GM12892 (cell line): ENCODE data around the gene CTTN.
"Not testable (repeated sequence)": the region's sequence is repeated elsewhere in the genome, so short reads cannot be mapped to it uniquely, and the experiment has no call there.

Experiments
- DNase-seq: peaks from one replicate; pipeline ENCODE4 v3.0.0; 2011; ENCODE audit not compliant: insufficient read length
- FAIRE-seq: peaks from 2 replicates; lab custom pipeline; 2011; peaks lifted over from hg19 to GRCh38; lab: Jason Lieb, UNC
- POLR2A ChIP-seq: IDR thresholded peaks from 2 replicates; pipeline ENCODE4 v1.6.1; 2011; ENCODE audit warnings: low read depth, low read length, control low read depth
- POLR2AphosphoS5 ChIP-seq: IDR thresholded peaks from 2 replicates; pipeline ENCODE4 v1.6.1; 2011; ENCODE audit warnings: low read depth, low read length, control low read depth
- TAF1 ChIP-seq: IDR thresholded peaks from 2 replicates; pipeline ENCODE4 v1.6.1; 2011; ENCODE audit warnings: low read depth, mild to moderate bottlenecking, control low read depth, low read length, borderline replicate concordance

CTTN gene

DNA sequence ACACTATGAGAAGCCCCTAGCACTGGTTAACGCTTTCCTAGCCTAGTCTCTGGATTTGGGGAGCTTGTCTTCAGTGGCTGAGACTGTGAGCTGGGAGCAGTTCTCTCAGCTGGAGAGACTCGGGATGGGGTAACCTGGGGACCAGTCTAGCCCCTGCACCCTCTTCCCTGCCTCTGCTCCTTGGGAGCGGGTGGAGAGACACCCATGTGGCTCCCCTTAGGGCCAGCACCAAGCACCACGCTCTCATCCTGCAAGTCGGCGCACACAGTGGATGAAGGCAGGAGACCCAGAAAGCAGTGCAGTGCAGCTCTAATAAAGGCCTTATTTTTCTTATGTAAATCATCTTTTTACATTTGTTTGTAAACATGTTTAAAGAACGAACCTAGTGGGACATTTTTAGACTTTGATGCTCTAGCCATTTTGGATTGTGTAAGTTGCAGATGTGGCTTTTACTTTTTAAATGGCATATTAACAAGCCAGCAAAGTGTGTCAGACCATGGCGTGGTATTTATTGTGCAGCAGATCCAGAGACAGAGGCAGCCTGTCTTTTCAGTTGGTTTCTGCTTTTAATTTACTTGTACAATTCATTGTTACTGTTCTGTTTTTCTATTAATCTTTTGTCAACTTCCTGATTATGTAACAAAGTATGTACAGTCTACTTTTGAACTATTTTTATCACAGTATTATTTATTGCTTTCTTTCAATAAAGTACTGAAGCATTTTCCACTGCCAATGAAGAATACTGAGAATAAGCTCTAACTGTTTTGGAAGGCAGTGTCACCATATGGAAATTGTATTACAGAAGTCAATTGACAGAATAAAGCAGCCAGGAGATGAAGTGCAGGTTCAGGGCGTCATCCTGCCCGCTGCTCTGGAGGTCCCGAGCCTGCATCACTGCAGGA lies 14.4 kb upstream of the CTTN start:
- FAIRE-seq = no peak
- TF ChIP-seq TAF1 = no peak
- no peak for TF ChIP-seq POLR2AphosphoS5
- DNase-seq = no peak

DNA sequence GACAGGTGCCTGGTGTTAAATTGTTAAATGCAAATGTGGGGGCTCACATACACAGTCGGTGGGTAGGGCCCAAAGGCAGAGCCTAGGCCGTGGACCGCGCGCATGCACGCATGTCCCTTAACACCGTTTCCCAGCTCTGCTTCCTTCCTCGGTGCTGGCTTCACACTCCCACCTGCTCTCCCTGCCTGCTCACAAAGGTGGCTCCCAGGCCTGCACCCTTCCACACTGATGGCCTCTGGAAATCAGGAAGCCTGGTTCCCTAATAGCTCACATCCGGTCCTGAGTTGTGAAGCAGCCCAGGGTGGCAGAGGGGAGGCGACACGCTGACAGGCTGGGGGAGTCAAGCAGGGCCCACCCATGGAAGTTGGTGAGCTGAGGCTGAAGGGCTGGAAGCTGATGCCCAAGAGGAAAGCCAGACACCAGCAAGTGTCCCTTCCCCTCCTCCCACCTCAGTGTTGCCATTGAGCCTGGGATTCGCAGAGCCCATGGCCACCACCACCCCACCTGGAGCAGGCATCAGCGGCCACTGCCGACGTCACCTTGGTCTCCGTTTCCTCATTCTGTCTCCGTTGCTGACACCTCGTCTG lies 13.7 kb upstream of the CTTN start:
- FAIRE-seq (no peak), DNase-seq (no peak)

DNA sequence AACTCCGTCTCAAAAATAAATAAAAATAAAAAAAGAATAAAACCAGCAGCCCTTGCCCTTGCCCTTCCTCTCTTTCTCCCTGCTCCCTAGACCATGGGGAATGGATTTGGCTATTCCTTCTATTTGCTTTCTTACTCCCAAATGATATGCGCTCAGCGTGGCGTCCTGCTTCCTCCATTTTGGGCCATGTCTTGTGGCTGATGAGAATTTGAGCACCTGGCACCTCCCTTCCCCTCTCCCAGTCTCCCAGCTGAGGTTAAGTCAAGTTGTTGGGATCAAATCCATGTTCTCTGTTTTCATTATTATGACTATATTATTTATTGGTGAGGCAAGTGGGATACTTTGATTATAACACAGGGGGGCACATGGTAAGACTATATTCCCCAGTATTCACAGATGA lies 10.8 kb upstream of the CTTN start:
- TF ChIP-seq POLR2AphosphoS5 (no peak), POLR2A (no peak), TAF1 (no peak)
- DNase-seq (no peak), FAIRE-seq (no peak)

More for the DNA sequence above, 13.7 kb upstream of the CTTN start:
- TF ChIP-seq POLR2A = no peak

DNA sequence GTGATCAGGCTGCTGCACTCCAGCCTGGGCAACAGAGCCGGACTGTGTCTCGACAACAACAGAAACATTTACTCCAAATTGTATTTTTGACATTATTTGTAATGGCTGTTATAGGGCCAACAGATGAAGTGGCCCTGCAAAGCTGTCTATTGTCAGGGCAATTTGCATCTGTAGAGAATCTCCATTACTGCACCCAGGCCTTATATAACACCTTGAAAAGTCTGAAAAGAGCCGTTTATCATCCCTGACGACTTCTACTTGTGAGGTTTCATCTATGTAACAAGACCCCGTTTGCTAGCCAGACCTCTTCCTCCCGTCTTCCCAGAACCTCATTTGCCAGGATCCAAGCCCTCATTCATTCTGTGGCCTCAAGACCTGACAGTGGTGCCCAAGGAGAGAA lies 9.1 kb upstream of the CTTN start:
- FAIRE-seq = no peak
- TF ChIP-seq TAF1 (no peak), POLR2A (no peak), POLR2AphosphoS5 (no peak)
- DNase-seq = no peak

DNA sequence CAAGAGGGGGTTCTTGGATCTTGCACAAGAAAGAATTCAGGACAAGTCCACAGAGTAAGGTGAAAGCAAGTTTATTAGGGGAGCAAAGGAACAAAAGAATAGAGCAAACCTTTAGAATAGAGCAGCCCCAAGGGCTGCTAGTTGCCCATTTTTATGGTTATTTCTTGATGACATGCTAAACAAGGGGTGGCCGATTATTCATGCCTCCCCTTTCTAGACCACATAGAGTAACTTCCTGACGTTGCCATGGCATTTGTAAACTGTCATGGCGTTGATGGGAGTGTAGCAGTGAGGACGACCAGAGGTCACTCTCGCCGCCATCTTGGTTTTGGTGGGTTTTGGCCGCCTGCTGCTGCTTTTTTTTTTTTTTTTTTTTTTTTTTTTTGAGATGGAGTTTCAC lies 7.4 kb upstream of the CTTN start:
- not testable (repeated sequence) for FAIRE-seq

DNA sequence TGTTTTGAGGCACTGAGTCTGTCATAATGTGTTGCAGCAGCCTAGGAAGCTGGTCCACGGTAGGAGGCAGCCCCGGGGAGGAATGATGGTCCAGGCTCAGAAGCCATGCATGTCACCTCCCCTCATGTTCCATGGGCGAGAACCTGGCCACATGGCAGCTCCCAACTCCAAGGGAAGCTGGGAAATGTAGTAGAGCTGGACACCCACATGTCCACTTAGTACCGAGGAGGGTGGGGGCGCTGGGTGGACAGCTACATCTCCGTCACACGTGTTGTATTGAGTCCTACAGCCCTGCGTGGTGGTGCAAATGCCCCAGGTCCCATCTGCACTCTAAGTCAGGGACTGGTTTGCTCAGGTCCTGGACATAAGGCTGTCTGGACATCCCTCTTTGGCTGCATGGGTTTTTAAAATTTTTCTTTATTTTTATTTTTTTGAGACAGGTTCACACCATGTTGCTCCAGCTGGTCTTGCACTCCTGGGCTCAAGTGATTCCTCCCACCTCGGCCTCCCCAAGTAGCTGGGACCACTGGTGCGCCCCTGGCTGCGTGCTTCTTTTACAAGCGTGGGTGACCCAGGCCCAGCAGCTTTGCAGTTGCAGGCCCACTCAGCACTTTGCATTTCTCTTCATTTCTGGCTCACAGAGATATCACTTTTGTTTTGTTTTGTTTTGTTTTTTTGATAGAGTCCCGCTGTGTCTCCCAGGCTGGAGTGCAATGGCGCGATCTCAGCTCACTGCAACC lies 3.9 kb upstream of the CTTN start:
- FAIRE-seq = no peak
- TF ChIP-seq TAF1 = no peak
- TF ChIP-seq POLR2A = no peak
- TF ChIP-seq POLR2AphosphoS5 = no peak
- no peak for DNase-seq

More for the DNA sequence above, 7.4 kb upstream of the CTTN start:
- DNase-seq = not testable (repeated sequence)

DNA sequence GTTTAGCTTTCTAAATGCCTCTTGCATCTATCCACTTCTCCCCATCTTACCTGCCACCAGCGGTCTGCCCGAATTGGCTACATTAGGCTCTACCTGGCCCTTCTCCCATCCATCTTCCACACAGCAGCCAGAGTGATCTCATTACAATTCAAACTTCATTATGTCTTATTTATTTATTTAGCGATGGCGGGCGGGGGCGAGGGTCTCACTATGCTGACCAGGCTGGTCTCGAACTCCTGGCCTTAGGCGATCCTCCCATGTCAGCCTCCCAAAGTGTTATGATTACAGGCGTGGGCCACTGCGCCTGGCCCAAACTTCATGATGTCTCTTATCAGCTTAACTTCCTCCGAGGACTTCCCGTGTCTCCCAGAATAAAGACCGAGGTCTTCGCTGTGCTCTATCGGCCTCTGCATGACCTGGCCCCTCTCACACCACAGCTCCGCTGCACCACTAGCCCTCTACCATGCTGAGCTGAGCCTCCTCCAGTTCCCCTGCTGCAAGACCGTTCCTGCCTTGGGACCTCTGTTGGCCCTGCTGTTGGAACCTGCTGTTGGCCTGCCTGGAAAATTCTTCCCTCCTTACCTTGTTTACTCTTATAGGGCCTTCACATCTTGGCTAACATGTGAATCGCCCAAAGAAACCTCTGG lies 870 bp upstream of the CTTN start:
- DNase-seq = no peak
- no peak for TF ChIP-seq POLR2A
- FAIRE-seq = no peak

DNA sequence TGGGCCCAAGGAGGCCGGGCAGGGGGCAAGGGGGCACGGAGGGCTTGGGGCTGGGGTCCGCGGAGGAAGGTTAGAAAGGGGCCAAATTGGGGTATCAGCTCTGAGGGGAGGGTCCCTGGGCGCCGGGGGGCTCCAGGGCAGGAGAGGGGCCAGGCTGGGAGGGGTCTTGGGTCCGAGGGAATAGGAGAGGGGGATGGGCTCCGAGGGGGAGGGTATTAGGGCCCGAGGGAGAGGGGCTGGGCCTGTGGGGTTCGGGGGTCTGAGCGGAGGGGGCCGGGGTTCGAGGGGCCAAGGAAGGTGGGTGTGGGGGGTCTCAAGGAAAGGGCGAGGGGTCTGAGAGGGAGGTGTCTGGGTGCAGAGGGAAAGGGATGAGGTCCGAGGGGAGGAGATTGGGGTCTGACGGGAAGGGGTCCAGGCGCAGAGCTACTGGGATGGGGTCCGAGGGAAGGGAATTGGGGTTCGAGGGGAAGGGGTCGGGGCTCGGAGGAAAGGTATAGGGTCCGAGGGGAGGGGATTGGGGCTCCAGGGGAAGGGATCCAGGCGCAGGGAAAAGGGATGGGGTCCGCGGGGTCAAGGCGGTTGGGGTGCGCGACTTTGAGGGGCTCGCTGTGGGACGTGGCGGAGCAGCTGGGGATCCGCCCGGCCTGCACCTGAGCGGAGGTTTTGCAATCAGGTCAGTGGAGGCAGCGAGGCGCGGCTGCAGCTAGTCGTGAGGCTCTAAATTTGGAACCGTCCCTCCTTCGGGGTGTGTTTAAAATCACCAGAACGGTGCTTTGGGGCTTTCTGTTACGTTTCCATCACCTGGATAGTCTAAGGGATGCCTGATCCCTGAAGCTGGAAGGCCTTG lies 728 bp downstream of the CTTN start:
- no peak for TF ChIP-seq TAF1
- TF ChIP-seq POLR2AphosphoS5 = no peak
- no peak for TF ChIP-seq POLR2A
- DNase-seq (peak; percentile 49), FAIRE-seq (no peak)

DNA sequence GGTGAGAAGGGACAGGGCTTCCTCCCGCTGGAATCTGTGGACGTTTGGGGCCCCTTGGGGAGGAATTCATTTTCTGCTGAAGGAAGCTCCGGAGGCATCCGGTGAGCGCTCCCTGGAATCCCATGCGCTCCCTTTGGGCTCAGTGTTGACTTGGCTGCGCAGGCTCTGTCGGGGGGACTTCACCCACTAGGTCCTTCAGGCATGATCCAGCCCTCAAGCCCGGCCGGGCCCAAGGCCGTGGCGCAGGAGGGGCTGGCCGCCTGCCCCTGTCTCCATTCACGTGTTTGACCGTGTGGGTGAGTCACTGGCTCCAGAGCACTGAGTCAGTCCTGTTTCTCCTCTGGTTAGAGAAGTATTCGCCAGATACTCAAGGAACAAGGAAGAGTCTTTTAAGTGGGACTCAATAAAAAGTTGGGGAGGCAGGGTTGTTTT lies 1.4 kb downstream of the CTTN start:
- no peak for FAIRE-seq
- no peak for DNase-seq

DNA sequence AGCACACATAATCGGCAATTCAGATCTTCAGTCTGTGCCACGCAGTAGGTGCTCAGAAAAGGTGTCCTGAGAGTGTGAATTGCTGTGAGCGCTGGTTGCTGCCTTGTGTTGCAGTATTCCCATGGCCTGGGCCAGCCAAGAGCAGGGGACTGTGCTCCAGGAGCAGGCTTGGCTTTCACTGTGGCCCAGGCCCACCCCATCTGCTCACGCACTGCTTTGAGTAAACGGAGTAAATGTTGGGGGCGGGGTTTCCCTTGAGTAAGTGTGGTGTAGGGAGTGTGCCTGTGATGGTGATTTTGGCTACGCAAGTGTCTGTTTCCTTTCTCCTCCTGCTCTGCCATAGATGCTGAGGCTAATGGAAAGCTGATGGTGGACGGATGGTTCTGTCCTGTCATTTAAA lies 2.3 kb downstream of the CTTN start:
- FAIRE-seq (no peak), DNase-seq (no peak)
- TF ChIP-seq TAF1 = no peak

More for the DNA sequence above, 1.4 kb downstream of the CTTN start:
- TF ChIP-seq POLR2AphosphoS5 = no peak

DNA sequence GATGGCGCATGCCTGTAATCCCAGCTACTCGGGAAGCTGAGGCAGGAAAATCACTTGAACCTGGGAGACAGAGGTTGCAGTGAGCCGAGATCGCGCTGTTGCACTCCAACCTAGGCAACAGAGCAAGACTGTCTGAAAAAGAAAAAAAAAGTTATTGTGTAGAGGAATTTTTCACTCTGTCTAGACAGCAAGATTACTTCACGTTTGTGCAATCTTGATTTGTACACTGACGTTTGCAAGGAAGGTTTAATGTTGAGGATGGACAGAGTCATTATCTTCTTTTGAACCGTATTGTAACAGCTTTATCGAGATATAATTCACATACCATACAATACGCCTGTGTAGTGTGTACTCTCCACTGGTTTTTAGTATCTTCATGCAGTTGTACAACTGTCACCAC lies 3.7 kb downstream of the CTTN start:
- TF ChIP-seq POLR2AphosphoS5 (no peak), POLR2A (no peak), TAF1 (no peak)
- no peak for DNase-seq
- no peak for FAIRE-seq
